Peyer's patch (tissue), 4 donors: ENCODE data around the gene GID8.

Experiments used
- POLR2A ChIP-seq, 2 donors: fragments of 450-650 bp; IDR thresholded peaks; one replicate each; pipeline ENCODE4 v1.5.1; 2017; ENCODE audit warnings: antibody characterized with exemption in 2 of 2, mild to moderate bottlenecking in 2 of 2, moderate library complexity in 2 of 2
- TF ChIP-seq, protein P1 (sequence below), 6 experiments: fragments of 450-650 bp in 4 of 6; fragments of 200-600 bp in 2 of 6; sonication (generic) in 1 of 6; IDR thresholded peaks; one replicate each; pipeline ENCODE4 v1.5.1; 2017 to 2019; ENCODE audit warnings: antibody characterized with exemption in 6 of 6, mild to moderate bottlenecking in 3 of 6, moderate library complexity in 1 of 6

DNA sequence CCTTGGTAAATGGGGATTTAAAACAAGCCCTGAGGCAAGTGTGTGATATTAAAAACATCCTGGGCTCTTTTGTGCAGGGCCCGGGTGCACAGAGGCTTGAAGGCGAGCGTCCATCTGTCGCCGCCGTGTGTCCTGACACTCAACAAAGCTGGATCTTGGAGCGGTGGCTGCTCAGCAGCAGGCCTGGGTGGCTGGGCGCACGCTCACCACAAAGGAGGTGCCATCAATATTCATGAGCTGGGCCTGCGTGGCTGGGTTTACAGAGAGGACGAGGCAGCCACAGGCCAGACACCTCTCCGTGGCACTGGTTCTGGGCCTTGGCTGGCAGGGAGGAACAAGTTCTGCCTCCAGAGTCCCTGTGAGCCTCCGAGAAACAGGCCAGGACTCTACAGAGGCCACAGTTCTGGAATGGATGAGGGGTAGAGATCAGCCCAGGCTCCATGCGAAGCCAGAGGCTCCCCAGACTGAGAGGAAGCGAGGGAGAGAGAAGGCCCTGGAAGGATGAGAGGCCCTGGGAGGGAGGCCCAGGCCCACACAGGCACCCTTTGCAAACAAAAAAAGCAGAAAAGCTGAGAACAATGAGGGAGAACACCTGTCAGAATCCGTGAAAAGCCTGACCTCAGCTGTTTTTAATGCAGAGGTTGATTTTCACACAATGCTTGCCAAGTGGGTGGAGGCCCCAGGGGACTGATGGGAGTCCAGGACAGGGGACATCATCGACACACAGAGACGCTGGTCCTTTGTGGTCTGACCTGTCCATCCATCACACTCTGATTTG lies 46.9 kb downstream of the GID8 start:
- no peak for TF ChIP-seq POLR2A (IDR thresholded peaks at IDR 0.05)
- TF ChIP-seq, protein P1, sequence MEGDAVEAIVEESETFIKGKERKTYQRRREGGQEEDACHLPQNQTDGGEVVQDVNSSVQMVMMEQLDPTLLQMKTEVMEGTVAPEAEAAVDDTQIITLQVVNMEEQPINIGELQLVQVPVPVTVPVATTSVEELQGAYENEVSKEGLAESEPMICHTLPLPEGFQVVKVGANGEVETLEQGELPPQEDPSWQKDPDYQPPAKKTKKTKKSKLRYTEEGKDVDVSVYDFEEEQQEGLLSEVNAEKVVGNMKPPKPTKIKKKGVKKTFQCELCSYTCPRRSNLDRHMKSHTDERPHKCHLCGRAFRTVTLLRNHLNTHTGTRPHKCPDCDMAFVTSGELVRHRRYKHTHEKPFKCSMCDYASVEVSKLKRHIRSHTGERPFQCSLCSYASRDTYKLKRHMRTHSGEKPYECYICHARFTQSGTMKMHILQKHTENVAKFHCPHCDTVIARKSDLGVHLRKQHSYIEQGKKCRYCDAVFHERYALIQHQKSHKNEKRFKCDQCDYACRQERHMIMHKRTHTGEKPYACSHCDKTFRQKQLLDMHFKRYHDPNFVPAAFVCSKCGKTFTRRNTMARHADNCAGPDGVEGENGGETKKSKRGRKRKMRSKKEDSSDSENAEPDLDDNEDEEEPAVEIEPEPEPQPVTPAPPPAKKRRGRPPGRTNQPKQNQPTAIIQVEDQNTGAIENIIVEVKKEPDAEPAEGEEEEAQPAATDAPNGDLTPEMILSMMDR (IDR thresholded peaks at IDR 0.05): no peak
